GM13977 (cell line): ENCODE data around the gene PDCD1.

Experiments
- DNase-seq: peaks from one replicate; pipeline ENCODE4 v3.0.0; 2012; ENCODE audit warnings: low spot score
- in situ Hi-C: fragments of 300-500 bp; cut with MboI; formaldehyde crosslinking; loops from one replicate; pipeline ENCODE4 v1.12.0; 2022; ENCODE audit warnings: low sequenced_read_pairs, low pct_unique_long_range_greater_than_20kb, mixed read lengths, inconsistent platforms; ENCODE audit not compliant: unreplicated experiment
- TF ChIP-seq, protein P1 (sequence below): IDR thresholded peaks from 2 replicates; pipeline ENCODE4 v1.5.1; 2012; ENCODE audit warnings: mild to moderate bottlenecking, control low read depth; ENCODE audit not compliant: insufficient read depth; ENCODE audit errors: extremely low read depth, missing control alignments

Gene PDCD1

DNA sequence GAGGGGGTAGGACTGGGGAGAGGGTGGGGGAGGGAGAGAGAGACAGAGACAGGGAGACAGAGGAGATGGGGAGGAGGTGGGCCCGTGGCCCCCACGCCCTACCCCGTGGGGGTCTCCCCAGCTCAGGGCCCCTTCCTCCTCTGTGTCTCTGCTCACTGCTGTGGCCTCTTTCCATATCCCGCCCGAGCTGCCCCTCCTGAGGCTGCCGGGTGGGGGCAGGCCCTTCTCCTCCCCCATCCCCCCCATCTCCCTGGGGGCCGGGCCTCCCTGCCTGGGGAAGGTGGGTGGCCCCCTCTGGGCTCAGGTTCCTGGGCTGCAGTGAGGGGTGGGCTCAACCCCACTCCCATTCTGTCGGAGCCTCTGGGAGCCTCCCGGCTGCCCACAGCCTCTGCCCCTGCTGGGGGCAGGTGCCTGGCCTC lies 332 bp upstream of the PDCD1 start:
- TF ChIP-seq, protein P1, sequence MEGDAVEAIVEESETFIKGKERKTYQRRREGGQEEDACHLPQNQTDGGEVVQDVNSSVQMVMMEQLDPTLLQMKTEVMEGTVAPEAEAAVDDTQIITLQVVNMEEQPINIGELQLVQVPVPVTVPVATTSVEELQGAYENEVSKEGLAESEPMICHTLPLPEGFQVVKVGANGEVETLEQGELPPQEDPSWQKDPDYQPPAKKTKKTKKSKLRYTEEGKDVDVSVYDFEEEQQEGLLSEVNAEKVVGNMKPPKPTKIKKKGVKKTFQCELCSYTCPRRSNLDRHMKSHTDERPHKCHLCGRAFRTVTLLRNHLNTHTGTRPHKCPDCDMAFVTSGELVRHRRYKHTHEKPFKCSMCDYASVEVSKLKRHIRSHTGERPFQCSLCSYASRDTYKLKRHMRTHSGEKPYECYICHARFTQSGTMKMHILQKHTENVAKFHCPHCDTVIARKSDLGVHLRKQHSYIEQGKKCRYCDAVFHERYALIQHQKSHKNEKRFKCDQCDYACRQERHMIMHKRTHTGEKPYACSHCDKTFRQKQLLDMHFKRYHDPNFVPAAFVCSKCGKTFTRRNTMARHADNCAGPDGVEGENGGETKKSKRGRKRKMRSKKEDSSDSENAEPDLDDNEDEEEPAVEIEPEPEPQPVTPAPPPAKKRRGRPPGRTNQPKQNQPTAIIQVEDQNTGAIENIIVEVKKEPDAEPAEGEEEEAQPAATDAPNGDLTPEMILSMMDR: peak; percentile 14
- peak; percentile 62 for DNase-seq
- in situ Hi-C loops: no loop called here

DNA sequence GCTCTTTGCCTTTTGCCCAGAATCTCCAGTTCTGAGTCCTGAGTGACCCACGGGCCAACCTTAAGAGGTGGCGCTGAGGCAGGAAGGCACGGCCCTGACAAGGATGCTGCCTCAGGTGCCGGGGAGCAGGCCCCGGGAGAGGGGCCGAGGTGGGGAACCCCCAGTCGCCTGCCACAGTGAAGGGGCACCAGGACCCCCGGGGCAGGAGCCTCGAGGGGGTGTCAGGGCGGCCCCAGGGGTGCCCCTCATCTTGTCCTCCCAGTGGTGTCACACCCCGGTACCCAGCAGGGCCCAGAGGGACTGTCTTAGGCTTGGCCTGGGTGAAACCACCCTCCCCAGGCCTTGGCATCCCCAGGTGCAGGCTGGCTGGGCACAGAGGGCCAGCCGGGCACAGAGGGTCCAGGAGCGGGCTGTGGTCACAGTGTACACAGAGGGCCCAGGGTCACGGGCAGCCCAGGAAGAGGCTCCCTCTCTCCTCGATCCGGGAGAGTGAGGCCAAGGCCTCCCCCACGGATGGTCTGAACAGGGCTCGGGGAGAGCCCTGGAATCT lies 1.0 kb downstream of the PDCD1 start:
- TF ChIP-seq, protein P1: no peak
- DNase-seq: no peak
- in situ Hi-C loops: no loop called here

DNA sequence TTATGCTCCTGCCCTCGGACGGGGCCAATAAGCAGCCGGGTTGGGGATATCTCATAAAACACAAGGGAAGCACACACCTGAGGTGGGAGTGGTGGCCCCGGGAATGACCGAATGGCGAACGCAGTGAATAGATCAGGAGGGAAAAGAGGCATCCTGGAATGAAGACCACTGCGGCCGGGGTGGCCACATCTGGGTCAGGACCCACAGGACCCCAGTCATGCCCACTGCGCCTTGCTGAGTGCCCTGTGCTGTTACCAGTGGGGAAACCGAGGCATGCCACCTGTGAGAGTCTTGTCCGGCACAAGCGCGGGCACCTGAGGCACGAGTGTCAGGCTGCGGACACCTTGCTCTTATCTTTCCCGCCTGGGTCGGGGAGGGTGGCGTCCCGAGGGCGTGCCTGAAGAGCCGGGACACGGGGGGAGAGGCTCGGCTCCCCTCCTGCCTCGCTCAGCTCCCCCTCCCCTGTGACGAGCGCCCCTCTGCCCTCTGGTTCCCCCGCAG lies 1.6 kb downstream of the PDCD1 start:
- no peak for DNase-seq
- in situ Hi-C loops: no loop called here
- TF ChIP-seq, protein P1: no peak

DNA sequence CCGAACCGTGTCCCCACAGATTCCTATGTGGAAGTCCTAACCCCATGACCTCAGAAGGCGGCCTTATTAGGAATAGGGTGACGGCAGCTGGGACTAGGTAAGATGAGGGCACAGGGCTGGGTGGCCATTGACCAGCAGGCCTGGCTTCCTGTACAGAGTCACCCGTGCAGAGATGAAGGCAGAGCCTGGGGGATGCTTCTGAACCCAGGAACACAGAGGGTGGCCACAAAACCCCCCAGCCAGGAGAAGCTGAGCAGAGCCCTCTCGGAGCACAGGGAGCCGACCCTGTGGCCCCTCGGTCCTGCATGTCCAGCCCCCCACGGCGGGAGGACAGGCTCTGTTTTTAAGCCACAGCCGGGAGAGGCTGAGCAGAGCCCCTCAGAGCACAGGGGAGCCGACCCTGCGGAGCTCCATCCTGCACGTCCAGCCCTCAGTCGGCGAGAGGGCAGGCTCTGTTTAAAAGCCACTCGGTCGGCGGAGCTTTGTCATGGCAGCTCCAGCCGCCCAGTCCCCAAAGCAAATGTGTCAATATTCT lies 2.7 kb downstream of the PDCD1 start:
- in situ Hi-C loops: no loop called here
- TF ChIP-seq, protein P1: no peak

DNA sequence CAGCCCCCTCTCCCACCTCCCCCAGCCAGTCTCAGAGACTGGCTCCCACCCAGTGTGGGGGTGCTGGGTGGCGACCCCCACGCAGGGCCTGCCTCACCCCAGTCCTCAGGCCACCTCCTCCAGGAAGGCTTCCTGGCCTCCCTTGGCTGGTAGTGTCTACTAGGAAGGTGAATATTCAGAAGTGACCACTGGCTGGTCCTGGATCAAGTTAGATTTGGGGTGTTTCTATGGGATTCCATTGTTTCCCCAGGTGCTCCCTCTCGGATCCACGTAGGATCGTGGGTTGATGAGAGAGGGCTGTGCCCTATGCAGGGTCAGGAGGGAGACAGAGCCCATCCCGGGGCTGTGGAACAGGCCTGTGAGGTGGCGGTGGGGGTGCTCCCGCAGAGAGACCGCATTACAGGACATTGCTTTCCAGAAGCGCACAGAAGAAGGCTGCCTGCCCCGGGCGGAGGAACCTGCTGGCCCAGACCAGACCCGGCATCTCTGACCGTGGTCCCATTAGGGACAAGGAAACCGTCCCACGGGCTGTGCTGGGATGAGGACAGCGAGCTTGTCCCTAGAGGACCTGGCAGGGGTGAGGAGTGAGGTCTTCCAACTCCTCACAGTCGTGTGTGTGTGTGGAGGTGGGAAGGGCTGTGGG lies 3.3 kb downstream of the PDCD1 start:
- no peak for DNase-seq
- TF ChIP-seq, protein P1: no peak
- in situ Hi-C loops: no loop called here

More for the DNA sequence above, 2.7 kb downstream of the PDCD1 start:
- DNase-seq: no peak

DNA sequence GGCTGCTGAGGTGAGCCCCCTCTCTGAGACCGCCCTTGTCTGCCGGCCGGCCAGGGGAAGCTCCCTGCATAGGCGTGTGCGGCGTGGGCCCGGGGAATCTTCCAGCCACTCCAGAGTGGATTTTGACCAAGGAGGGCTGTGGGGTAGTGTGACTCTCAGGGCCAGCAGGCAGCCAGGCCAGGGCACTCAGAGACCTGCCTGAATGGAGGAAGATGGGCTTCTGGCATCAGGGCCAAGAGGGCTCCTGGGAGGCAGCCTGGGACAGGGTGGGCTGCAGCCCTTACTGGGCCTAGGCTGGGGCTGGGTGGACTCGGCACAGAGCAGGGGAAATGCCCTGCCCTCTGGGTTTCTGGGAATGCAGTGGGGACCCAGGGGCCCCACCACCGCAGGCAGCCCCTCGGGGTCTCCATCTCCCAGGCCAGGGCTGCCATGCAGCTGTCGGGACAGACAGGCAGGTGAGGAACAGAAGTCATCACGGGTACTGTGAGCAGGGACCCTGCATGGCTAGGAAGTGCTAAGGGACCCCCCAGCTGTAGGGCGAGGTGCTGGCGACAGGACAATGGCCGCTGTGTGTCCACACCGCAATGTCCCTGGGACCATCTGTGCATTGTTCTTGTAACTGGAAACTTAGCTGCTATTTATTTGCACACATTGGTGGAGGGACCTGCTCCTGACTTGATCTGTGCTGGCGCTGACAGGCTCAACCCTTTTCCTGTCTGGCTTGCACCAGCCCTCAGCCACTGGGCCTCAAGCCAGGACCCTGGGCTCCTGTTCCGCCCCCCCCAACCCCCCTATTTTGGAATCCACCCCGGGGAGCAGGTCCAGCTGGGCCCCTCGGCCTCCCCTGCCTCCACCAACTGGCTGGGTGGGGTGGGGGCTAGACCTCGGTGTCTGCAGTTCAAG lies 4.1 kb downstream of the PDCD1 start:
- in situ Hi-C loops: no loop called here
- TF ChIP-seq, protein P1: no peak
- no peak for DNase-seq
